GM06990 (cell line): Measurements from ENCODE around the gene GMPPB.

Experiments used
- DNase-seq: peaks from one replicate; pipeline ENCODE4 v3.0.0-alpha.2; 2011; ENCODE audit not compliant: insufficient read length; ENCODE audit errors: extremely low read depth
- H3K27me3 ChIP-seq: replicated peaks from 2 replicates; pipeline ENCODE4 v1.6.0; 2011; ENCODE audit warnings: low read length; ENCODE audit not compliant: control insufficient read depth, insufficient read depth
- H3K36me3 ChIP-seq: 2 replicates; pipeline ENCODE4 v1.5.1; 2011; ENCODE audit warnings: low read length; ENCODE audit not compliant: control insufficient read depth, insufficient read depth
- H3K4me3 ChIP-seq: replicated peaks from 2 replicates; pipeline ENCODE4 v1.5.1; 2011; ENCODE audit warnings: low read depth, mild to moderate bottlenecking, control low read depth, low read length
- TF ChIP-seq, protein P1 (sequence below): IDR thresholded peaks from 2 replicates; pipeline ENCODE4 v1.5.1; 2011; ENCODE audit warnings: low read length, control low read depth, mild to moderate bottlenecking, inconsistent platforms; ENCODE audit not compliant: insufficient read depth, poor library complexity, severe bottlenecking

The GMPPB gene

DNA sequence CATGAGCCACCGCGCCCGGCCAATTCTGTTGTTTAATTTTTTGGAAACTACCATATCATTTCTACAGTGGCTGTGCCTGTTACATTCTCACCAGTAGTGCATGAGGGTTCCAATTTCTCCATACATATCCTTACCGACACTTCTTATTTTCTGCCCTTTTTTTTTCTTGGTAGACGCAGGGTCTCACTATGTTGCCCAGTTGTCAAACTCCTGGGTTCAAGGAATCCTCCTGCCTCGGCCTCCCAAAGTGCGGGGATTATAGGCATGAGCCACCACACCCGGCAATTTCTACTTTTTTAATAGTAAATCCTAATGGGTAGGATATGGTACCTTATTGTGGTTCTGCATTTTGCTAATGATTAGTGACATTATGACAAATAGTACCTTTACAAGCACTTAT is 13.9 kb downstream of the GMPPB start:
- TF ChIP-seq, protein P1, sequence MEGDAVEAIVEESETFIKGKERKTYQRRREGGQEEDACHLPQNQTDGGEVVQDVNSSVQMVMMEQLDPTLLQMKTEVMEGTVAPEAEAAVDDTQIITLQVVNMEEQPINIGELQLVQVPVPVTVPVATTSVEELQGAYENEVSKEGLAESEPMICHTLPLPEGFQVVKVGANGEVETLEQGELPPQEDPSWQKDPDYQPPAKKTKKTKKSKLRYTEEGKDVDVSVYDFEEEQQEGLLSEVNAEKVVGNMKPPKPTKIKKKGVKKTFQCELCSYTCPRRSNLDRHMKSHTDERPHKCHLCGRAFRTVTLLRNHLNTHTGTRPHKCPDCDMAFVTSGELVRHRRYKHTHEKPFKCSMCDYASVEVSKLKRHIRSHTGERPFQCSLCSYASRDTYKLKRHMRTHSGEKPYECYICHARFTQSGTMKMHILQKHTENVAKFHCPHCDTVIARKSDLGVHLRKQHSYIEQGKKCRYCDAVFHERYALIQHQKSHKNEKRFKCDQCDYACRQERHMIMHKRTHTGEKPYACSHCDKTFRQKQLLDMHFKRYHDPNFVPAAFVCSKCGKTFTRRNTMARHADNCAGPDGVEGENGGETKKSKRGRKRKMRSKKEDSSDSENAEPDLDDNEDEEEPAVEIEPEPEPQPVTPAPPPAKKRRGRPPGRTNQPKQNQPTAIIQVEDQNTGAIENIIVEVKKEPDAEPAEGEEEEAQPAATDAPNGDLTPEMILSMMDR: no peak
- DNase-seq: no peak
- Histone ChIP-seq H3K27me3 (no peaks in the 10 kb centered on the region), H3K4me3 (no peak overlapping the region), H3K36me3 (peaks cover 13% of the 10 kb centered on the region)

GRCh38 chr3:49707113-49707480 is 16.7 kb downstream of the GMPPB start:
- no peak overlapping the region for H3K4me3 ChIP-seq
- TF ChIP-seq, protein P1: no peak
- H3K27me3 ChIP-seq: no peaks in the 10 kb centered on the region
- DNase-seq: no peak
- H3K36me3 ChIP-seq: peaks cover 21% of the 10 kb centered on the region

DNA sequence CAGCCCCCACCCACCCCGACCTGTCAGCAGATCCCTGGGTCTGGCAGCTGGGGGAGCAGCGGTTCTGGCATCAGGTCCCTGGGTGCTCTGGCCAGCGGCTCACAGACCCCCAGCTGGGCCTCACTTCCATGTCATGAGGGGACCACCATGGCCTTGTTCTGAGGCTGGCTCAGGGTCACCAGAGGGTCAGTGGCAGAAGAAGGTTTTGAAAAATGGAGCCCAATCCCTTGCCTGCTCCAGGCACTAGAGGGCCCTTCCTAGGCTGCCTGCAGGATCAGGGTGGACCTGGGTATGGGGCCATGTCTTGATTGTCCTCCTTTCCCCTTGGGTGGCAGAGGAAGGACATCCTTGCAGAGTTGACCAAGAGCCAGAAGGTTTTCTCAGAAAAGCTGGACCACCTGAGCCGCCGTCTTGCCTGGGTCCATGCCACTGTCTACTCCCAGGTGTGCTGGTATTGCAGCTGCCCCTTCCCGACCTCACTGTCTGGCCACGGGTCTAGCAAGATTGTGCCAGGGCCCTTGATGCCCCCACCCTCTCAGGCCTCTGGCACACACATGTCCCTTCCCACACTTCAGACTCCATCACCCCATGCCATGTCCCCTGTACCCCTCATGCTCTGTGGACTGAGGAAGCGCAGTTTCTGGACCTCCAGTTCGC is 17.2 kb downstream of the GMPPB start:
- H3K4me3 ChIP-seq: no peak overlapping the region
- H3K27me3 ChIP-seq: no peaks in the 10 kb centered on the region
- H3K36me3 ChIP-seq: peaks cover 24% of the 10 kb centered on the region
- DNase-seq: no peak
- TF ChIP-seq, protein P1: no peak

DNA sequence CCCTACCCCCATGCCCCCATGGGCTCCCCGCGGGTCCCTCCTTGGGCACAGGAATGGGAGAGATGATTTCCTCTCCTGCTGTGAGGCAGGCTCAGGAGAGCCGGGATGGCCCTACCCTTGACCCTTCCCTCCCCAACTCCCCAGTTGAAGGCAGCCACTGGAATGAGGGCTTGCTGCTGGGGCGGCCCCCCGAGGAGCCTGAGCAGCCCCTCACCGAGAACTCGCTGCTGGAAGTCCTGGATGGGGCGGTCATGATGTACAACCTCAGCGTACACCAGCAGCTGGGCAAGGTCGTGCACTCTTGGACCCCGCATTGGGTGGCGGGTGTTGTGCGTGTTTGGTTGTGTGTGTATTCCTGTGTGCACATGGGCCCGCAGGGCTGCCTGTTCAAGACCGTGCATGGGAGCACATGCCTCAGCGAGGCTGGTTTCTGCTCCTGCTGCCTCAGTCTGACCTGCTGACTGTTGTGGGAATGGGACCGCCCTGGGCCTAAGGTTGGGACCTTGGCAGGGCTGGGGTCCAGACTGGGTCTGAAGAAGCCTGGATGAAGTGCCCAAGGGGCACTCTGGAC is 18.3 kb downstream of the GMPPB start:
- Histone ChIP-seq H3K27me3 (no peaks in the 10 kb centered on the region), H3K4me3 (no peak overlapping the region), H3K36me3 (peaks cover 26% of the 10 kb centered on the region)
- peak; percentile 6 for DNase-seq
- TF ChIP-seq, protein P1: no peak

DNA sequence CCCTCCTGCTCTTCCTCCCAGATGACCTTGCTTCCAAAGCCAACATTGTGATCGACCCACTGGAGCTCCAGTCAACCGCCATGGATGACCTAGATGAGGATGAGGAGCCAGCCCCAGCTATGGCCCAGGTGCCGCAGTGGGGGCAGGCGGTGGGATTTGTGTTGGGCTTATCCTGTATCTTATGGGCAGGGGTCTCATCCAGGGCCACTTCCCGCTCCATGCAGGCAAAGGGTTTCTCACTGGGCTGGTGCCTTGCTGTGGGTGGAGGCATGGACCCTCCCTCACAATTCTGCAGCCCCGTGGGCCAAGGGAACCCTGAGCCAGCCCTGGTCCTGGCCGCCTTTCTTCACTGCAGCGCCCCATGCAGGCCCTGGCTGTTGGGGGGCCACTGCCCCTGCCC is 19.1 kb downstream of the GMPPB start:
- no peak for DNase-seq
- Histone ChIP-seq H3K4me3 (no peak overlapping the region), H3K27me3 (no peaks in the 10 kb centered on the region), H3K36me3 (peaks cover 32% of the 10 kb centered on the region)
- TF ChIP-seq, protein P1: no peak

- Histone ChIP-seq H3K4me3 (no peak overlapping the region), H3K27me3 (no peaks in the 10 kb centered on the region), H3K36me3 (peaks cover 32% of the 10 kb centered on the region)
- no peak for DNase-seq
- TF ChIP-seq, protein P1: no peak
These were observed 19.8 kb downstream of the GMPPB start for GRCh38 chr3:49703956-49704355.
